K562 treated with DMSO at 1 percent for 48 hours (cell line): Measurements from ENCODE around the gene CYGB. TPM values are rescaled to one million over a fixed set of nuclear protein-coding genes. Genes with fewer than 3 reads are reported as not detected.

Experiments
- total RNA-seq: library from RNA; unstranded; fragments of 300-600 nt; gene quantifications from 2 replicates; pipeline ENCODE4 v1.2.3, GENCODE V29; 2022; ENCODE audit warnings: low replicate concordance; ENCODE audit errors: extremely low read depth

CYGB gene
- not detected in 2 replicates for total RNA-seq

DNA sequence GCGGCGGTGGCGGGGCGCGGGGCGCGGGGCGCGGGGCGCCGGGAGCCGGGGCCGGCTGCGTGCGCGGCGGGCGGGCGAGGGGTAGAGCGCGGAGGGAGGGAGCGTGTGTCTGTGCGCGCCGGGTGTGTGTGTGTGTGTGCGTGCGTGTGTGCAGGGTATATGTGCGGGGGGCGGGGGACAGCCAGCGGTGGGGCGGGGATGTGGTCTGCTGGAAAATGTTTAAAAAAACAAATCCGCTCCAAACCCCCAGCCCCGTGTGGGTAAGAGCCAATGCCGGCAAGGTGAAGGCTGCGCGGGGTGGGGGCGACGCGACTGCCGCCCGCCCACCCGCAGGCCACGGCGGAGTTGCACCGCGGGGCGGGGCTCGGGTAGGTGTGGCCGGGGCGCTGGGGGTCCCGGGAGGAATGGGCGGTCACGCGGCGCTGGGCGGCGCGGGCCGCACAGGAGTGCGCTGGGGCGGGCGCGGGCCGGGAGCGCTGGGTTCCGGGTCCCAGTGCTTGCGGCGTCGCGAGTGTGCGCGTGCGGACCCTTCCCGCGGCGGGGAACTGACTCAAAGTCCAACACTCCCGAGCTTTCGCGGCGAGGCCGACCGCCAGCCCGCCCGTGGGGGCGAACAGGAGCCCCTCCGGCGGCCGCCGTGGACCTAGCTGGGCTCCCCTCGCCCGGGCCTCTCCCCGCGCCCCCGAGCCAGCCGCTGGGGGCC, at the start of gene CYGB:
Gene CYGB, minus strand, starts transcription at position 132 of the 703 bp plus-strand sequence. CDS start 167 bp downstream, outside the sequence.

DNA sequence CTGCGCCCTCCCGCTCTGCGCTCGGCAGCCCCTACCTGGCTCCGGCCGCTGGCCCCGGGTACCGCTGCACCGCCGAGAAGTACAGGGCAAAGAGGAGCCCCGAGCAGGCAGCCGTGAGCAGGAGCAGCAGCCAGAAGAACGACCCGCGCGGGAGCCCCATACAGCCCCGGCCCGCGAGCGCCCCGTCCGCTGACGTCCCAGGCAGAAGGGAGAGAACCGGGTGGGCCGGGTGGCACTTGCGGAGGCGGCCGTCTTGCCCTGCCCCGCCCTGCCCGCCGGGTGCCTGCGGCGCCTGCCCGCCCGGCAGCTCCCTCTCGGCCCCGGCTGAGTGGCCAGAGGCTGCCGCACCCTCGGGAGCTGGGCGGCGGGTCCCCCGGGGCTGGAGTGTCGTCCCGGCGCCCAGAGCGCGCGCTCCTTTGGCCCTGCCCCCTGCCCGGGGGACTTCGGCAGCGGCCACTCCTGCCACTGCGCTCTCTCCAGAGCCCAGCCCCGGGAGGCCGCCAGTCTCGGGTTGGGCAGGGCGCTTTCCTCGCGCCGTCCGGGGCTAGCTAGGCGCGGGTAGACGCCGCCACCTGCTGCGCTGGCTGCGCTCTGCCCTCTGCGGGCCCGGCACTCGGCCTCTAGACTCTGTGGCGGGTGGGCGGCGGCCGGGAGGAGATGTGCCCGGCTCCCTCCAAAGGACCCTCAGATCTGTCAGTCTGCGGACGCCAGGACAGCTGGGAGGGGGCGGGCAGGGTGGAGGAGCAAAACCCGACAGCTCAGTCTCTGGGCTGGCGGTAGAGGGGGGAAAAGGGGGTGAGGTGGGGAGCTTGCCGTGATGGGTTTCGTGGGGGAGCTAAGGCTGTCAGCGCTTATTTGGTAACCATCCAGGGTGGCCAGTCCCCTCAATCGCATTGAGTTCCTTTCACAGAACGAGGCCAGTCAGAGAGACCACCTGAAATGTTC, 48.4 kb upstream of the CYGB start, which contains the start of gene ST6GALNAC2:
Gene ST6GALNAC2, minus strand, starts transcription at position 212 of the 945 bp plus-strand sequence. Its CDS starts 52 bp downstream, at position 160.

DNA sequence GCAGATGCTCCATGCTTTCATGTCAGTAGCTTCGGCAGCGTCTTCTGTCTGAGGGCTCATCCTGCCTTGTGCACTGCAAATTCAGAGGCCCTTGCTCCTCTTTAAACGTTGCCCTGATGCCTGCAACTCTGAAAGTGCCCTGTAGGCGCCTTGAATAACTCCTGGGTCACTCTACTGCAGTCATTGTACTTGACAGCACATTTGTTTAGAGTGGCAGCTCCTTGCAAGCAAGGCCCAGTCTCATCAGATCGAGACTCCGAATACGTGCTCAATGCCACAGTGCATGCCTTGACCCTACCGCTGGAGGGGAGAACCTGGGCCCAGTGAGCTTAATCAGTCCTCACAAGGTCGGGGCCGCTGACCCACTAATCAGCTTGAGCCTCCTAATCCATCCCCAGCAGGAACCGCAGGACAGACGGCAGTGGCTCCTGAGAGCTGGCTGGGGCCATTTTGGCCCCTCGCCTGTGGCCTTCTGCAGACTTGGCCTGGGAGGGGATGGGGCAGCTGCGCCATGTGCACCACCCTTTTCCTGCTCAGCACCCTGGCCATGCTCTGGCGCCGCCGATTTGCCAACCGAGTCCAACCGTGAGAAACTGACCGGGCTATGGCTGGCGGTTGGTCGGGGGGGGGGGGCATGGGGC, 2.2 kb upstream of the CYGB start, which contains the start of gene PRCD:
Gene PRCD, plus strand, starts transcription at position 414 of the 641 bp plus-strand sequence. Its CDS starts 98 bp downstream, at position 512.

GRCh38 chr17:76501018-76501826, 36.3 kb downstream of the CYGB start, which contains the start of gene RHBDF2:
RHBDF2 (minus strand) TSS chr17:76501423; CDS start chr17:76481524, 19,899 bp downstream.

Other genes with a start within 250 kb of the CYGB start
- not detected in 2 replicates for gene QRICH2, start 229.4 kb downstream of the CYGB start, total RNA-seq
- not detected in 2 replicates for gene PRPSAP1, start 183.8 kb downstream of the CYGB start, total RNA-seq
- not detected in 2 replicates for gene SPHK1, start 153.1 kb downstream of the CYGB start, total RNA-seq
- not detected in 2 replicates for gene UBE2O, start 84.6 kb downstream of the CYGB start, total RNA-seq
- not detected in 2 replicates for gene AANAT, start 70.1 kb downstream of the CYGB start, total RNA-seq
- not detected in 2 replicates for gene RHBDF2, start 36.3 kb downstream of the CYGB start, total RNA-seq
- gene PRCD, start 2.3 kb upstream of the CYGB start, total RNA-seq, result not detected in 2 replicates
- gene ST6GALNAC2, start 48.2 kb upstream of the CYGB start, total RNA-seq, result not detected in 2 replicates
- not detected in 2 replicates for gene ST6GALNAC1, start 106.0 kb upstream of the CYGB start, total RNA-seq
- not detected in 2 replicates for gene MXRA7, start 173.3 kb upstream of the CYGB start, total RNA-seq
- gene JMJD6, start 188.9 kb upstream of the CYGB start, total RNA-seq, result not detected in 2 replicates
- not detected in 2 replicates for gene METTL23, start 189.1 kb upstream of the CYGB start, total RNA-seq
- 1,547 TPM in 1 of 2 replicates, not detected in the other for gene SRSF2, start 199.6 kb upstream of the CYGB start, total RNA-seq
- not detected in 2 replicates for gene MFSD11, start 200.4 kb upstream of the CYGB start, total RNA-seq